ENCODE measurements around the gene BRIP1. TPM values are rescaled to one million over a fixed set of nuclear protein-coding genes. Genes with fewer than 3 reads are reported as not detected.

Gene BRIP1
- total and polyA plus RNA-seq, 8 donors = 0.31 to 10.8 (median 0.89) TPM; not detected in 1

DNA sequence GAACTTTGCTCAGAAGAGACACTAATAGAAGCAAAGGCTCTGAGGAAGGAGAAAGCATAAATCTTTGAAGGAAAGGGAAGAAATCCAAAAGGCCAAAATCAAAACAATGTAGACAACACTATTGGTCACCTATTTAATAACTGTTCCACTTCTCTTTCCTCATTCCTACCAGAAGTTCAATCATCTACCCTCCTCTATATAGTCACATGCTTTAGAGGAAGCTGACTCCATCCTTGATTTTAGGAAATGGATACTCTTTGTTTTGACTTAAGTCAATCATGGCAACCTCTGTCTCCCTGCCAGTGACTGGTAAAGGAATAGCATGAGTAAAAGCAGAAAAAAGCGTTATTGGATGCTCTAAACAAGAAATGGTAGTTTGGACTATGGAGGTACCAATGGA lies 7.3 kb downstream of the BRIP1 start:
- no peak for DNase-seq
- no peaks in the 10 kb centered on the region for H3K4me1 ChIP-seq
- no peak for TF ChIP-seq EP300 (IDR thresholded peaks at IDR 0.05)
- no peak for TF ChIP-seq POLR2A (IDR thresholded peaks at IDR 0.05)
- H3K9me3 ChIP-seq = no peaks in the 10 kb centered on the region
- no peaks in the 10 kb centered on the region for H3K36me3 ChIP-seq
- no peaks in the 10 kb centered on the region for H3K27me3 ChIP-seq
- H3K27ac ChIP-seq = no peak overlapping the region
- intact Hi-C loops (cut with DNase I; ENCODE audit: low total_unique reads) = no loop called here
- 94 to 97% (median 95%) methylated on average over 1 of the region's 1 CpG for WGBS, 5 donors
- H3K4me3 ChIP-seq = no peak overlapping the region

DNA sequence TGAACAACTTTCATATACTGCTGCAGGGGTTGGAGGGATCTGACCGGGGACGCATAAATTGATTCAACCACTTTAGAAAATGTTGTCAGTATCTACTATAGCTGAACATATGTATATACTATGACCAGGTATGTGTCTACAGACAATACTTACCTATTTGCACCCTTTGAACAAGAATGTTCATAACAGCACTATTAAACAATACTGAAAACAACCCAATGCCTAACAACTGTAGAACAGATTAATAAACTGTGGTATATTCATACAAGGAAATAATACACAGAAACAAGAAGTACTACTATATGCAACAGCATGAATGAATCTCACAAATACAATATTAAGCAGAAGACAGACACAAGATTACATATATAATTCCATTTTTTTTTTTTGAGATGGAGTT lies 10.5 kb downstream of the BRIP1 start:
- H3K9me3 ChIP-seq = no peaks in the 10 kb centered on the region
- WGBS, 5 donors = 88 to 99% (median 96%) methylated on average over 2 of the region's 2 CpGs
- peaks cover 0 to 4% (median 0%) of the 10 kb centered on the region in 4 donors for H3K4me1 ChIP-seq
- no peak for TF ChIP-seq POLR2A (IDR thresholded peaks at IDR 0.05)
- no peak for TF ChIP-seq POLR2AphosphoS5 (IDR thresholded peaks at IDR 0.05)
- no peak for TF ChIP-seq EP300 (IDR thresholded peaks at IDR 0.05)
- TF ChIP-seq, protein P1, sequence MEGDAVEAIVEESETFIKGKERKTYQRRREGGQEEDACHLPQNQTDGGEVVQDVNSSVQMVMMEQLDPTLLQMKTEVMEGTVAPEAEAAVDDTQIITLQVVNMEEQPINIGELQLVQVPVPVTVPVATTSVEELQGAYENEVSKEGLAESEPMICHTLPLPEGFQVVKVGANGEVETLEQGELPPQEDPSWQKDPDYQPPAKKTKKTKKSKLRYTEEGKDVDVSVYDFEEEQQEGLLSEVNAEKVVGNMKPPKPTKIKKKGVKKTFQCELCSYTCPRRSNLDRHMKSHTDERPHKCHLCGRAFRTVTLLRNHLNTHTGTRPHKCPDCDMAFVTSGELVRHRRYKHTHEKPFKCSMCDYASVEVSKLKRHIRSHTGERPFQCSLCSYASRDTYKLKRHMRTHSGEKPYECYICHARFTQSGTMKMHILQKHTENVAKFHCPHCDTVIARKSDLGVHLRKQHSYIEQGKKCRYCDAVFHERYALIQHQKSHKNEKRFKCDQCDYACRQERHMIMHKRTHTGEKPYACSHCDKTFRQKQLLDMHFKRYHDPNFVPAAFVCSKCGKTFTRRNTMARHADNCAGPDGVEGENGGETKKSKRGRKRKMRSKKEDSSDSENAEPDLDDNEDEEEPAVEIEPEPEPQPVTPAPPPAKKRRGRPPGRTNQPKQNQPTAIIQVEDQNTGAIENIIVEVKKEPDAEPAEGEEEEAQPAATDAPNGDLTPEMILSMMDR (IDR thresholded peaks at IDR 0.05) = no peak
- no peaks in the 10 kb centered on the region for H3K36me3 ChIP-seq
- no peaks in the 10 kb centered on the region for H3K27me3 ChIP-seq
- H3K27ac ChIP-seq = no peak overlapping the region
- no peak for DNase-seq
- H3K4me3 ChIP-seq = no peak overlapping the region
- intact Hi-C loops (cut with DNase I; ENCODE audit: low total_unique reads) = no loop called here

DNA sequence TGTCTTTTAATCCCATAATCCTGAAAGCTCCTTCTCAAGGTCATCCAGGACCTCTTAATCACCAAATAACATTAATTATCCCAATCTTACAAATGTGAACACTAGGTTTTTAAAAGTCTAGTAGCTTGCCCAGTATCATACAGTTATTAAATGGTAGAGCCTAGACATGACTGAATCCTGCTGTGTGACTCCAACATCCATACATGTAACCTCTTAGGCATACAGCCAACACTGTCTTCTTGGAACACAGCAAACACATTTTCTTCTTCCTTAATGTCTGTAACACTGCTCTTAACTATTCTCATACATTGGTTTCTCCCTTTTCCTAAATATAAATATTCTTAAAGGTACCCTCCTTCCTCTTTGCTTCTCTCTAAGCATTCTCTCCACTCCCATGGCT lies 13.7 kb downstream of the BRIP1 start:
- Histone ChIP-seq H3K36me3 (no peaks in the 10 kb centered on the region), H3K27me3 (no peaks in the 10 kb centered on the region), H3K4me3 (no peak overlapping the region), H3K27ac (no peak overlapping the region), H3K4me1 (peaks cover 0 to 4% (median 0%) of the 10 kb centered on the region in 4 donors), H3K9me3 (no peaks in the 10 kb centered on the region)
- TF ChIP-seq POLR2A (IDR thresholded peaks at IDR 0.05) = no peak
- no peak for TF ChIP-seq POLR2AphosphoS5 (IDR thresholded peaks at IDR 0.05)
- TF ChIP-seq EP300 (IDR thresholded peaks at IDR 0.05) = no peak
- TF ChIP-seq, protein P1 (IDR thresholded peaks at IDR 0.05) = no peak
- DNase-seq = peak in 1 of 2 donors; percentile 52
- intact Hi-C loops (cut with DNase I; ENCODE audit: low total_unique reads) = no loop called here

DNA sequence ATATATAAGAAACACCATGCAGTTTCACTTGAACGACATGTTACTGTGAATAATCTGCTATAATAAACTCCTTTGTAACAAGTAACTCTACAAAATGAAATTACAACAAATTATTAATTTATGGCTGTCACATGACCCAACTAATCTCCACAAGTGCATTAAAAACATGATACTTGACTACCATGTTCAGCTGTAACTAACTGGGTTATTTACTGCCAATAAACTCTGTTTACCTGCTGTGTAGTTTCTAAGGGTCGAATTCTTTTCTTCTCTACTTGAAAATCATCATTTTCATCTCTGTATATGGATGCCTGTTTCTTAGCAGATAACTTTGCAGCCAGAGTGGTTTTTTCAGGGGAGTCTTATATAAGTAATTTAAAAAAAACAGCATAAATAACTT lies 14.4 kb downstream of the BRIP1 start:
- intact Hi-C loops (cut with DNase I; ENCODE audit: low total_unique reads) = no loop called here
- no peak overlapping the region for H3K27ac ChIP-seq
- H3K4me1 ChIP-seq = peaks cover 0 to 4% (median 0%) of the 10 kb centered on the region in 4 donors
- DNase-seq = no peak
- no peaks in the 10 kb centered on the region for H3K27me3 ChIP-seq
- no peaks in the 10 kb centered on the region for H3K36me3 ChIP-seq
- no peaks in the 10 kb centered on the region for H3K9me3 ChIP-seq
- TF ChIP-seq POLR2AphosphoS5 (IDR thresholded peaks at IDR 0.05) (no peak), POLR2A (IDR thresholded peaks at IDR 0.05) (no peak)
- no peak overlapping the region for H3K4me3 ChIP-seq
- WGBS, 5 donors = 47 to 65% (median 58%) methylated on average over 2 of the region's 2 CpGs

DNA sequence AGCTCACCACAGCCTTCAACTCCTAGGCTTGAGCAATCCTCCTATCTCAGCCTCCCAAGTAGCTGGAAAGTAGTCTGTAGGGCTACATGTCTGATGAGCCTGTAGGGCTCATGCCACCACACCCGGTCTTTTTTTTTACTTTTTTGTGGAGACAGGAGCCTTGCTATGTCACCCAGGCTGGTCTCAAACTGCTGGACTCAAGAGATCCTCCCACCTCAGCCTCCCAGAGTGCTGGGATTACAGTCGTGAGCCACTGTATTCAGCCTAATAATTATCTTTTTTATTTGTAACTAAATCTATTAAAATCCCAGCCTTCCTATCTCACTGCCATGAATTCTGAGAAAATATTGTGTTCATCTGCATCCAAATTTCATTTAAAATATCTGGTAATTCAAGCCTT lies 15.1 kb downstream of the BRIP1 start:
- no peaks in the 10 kb centered on the region for H3K36me3 ChIP-seq
- no peak overlapping the region for H3K27ac ChIP-seq
- no peaks in the 10 kb centered on the region for H3K9me3 ChIP-seq
- intact Hi-C loops (cut with DNase I; ENCODE audit: low total_unique reads) = no loop called here
- no peak for DNase-seq
- WGBS, 5 donors = 80 to 97% (median 91%) methylated on average over 2 of the region's 2 CpGs
- H3K4me1 ChIP-seq = peaks cover 0 to 4% (median 0%) of the 10 kb centered on the region in 4 donors
- TF ChIP-seq EP300 (IDR thresholded peaks at IDR 0.05) (no peak), POLR2A (IDR thresholded peaks at IDR 0.05) (no peak), POLR2AphosphoS5 (IDR thresholded peaks at IDR 0.05) (no peak)
- no peak overlapping the region for H3K4me3 ChIP-seq
- H3K27me3 ChIP-seq = no peaks in the 10 kb centered on the region

DNA sequence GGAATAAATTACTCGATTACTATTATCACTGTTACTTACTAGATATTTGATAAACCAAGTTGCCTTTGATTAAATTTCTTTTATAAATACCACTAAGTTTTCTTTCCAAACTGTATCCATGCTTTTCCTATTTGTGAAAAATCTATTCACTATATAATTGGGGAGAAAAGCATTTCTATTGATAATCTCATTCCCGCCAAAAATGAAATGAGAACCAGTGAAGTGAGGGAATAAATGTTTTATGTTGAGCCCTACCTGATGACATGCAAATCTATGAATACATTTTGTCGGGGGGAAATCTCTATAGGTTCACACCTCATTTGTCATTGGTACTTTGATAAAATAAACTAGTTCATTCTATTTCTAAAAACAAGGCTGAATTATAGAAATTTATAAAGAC lies 15.7 kb downstream of the BRIP1 start:
- intact Hi-C loops (cut with DNase I; ENCODE audit: low total_unique reads) = no loop called here
- DNase-seq = no peak
- no peaks in the 10 kb centered on the region for H3K27me3 ChIP-seq
- H3K9me3 ChIP-seq = no peaks in the 10 kb centered on the region
- H3K36me3 ChIP-seq = no peaks in the 10 kb centered on the region
- H3K27ac ChIP-seq = no peak overlapping the region
- 89 to 96% (median 91%) methylated on average over 3 of the region's 3 CpGs for WGBS, 5 donors
- H3K4me3 ChIP-seq = no peak overlapping the region
- no peak for TF ChIP-seq EP300 (IDR thresholded peaks at IDR 0.05)
- peaks cover 0 to 4% (median 0%) of the 10 kb centered on the region in 4 donors for H3K4me1 ChIP-seq

All from stomach (tissue), 9 donors.